HFFc6 (cell line): ENCODE results near the gene POU6F1. TPM values are rescaled to one million over a fixed set of nuclear protein-coding genes. Genes with fewer than 3 reads are reported as not detected.

Experiments
- DNase-seq: peaks from one replicate; pipeline ENCODE4 v3.0.0-alpha.2; 2018
- H3K27ac Mint-ChIP-seq: 2 replicates; pipeline ENCODE4 v1.8.0; 2020; ENCODE audit warnings: mild to moderate bottlenecking, mixed read lengths
- H3K27me3 Mint-ChIP-seq: 2 replicates; pipeline ENCODE4 v1.8.0; 2021; ENCODE audit warnings: mild to moderate bottlenecking, moderate library complexity, mixed read lengths; ENCODE audit not compliant: insufficient read depth
- H3K36me3 Mint-ChIP-seq: 2 replicates; pipeline ENCODE4 v1.8.0; 2021; ENCODE audit warnings: low read depth, mixed read lengths
- H3K4me1 Mint-ChIP-seq: 2 replicates; pipeline ENCODE4 v1.8.0; 2020; ENCODE audit warnings: low read depth, mixed read lengths
- H3K4me3 Mint-ChIP-seq: 2 replicates; pipeline ENCODE4 v1.8.0; 2020; ENCODE audit warnings: mild to moderate bottlenecking, moderate library complexity, mixed read lengths
- H3K9me3 Mint-ChIP-seq: 2 replicates; pipeline ENCODE4 v1.8.0; 2020; ENCODE audit warnings: mild to moderate bottlenecking, mixed read lengths
- CTCF ChIP-seq: fragments of 200-600 bp; sonication (generic); IDR thresholded peaks from 2 replicates; pipeline ENCODE4 v1.5.0; 2021; ENCODE audit warnings: antibody characterized with exemption, mild to moderate bottlenecking
- total RNA-seq, 6 experiments: library from RNA; stranded (reverse); fragmentation: NEBNext Ultra II Directional; extraction: Animal tissue kit (Norgen Biotek cat#: 25700); gene quantifications; 2 replicates in 1 of 6; 3 replicates in 5 of 6; pipeline ENCODE4 v1.2.3, GENCODE V29; 2021

Gene POU6F1
- total RNA-seq, 6 experiments from 2014 or later: 3.6 to 5.8 (median 4.2) TPM

- Mint-ChIP-seq H3K27ac (no peak overlapping the region), H3K36me3 (no peaks in the 10 kb centered on the region), H3K4me3 (no peak overlapping the region), H3K27me3 (no peaks in the 10 kb centered on the region), H3K9me3 (no peaks in the 10 kb centered on the region), H3K4me1 (peaks cover 10% of the 10 kb centered on the region)
- TF ChIP-seq CTCF: no peak
- no peak for DNase-seq
These were observed 64.9 kb downstream of the POU6F1 start for GRCh38 chr12:51152953-51153352.

GRCh38 chr12:51150777-51151176 is 67.1 kb downstream of the POU6F1 start:
- no peak for DNase-seq
- Mint-ChIP-seq H3K36me3 (no peaks in the 10 kb centered on the region), H3K4me3 (no peak overlapping the region), H3K9me3 (no peaks in the 10 kb centered on the region), H3K4me1 (no peaks in the 10 kb centered on the region; the same call in 1 of the 2 replicates), H3K27ac (no peak overlapping the region), H3K27me3 (no peaks in the 10 kb centered on the region)
- no peak for TF ChIP-seq CTCF

GRCh38 chr12:51147309-51147708 is 70.6 kb downstream of the POU6F1 start:
- Mint-ChIP-seq H3K9me3 (no peaks in the 10 kb centered on the region), H3K4me3 (no peak overlapping the region), H3K27me3 (no peaks in the 10 kb centered on the region), H3K27ac (no peak overlapping the region), H3K36me3 (no peaks in the 10 kb centered on the region), H3K4me1 (no peaks in the 10 kb centered on the region)
- no peak for DNase-seq
- no peak for TF ChIP-seq CTCF

- Mint-ChIP-seq H3K9me3 (no peaks in the 10 kb centered on the region), H3K4me3 (no peak overlapping the region), H3K27me3 (no peaks in the 10 kb centered on the region), H3K4me1 (no peaks in the 10 kb centered on the region), H3K36me3 (0 out of 2 replicates have a peak, but pooled peaks cover 6% of the 10 kb centered on the region), H3K27ac (no peak overlapping the region)
- DNase-seq: no peak
- no peak for TF ChIP-seq CTCF
These were observed 78.5 kb downstream of the POU6F1 start for GRCh38 chr12:51139292-51139844.

Other genes with a start within 250 kb of the POU6F1 start
- gene SLC11A2, start 191.7 kb downstream of the POU6F1 start, total RNA-seq: 10 to 100 TPM; 32.0 to 37.4 (median 34.0) TPM
- 10 to 100 TPM; 19.6 to 27.6 (median 25.2) TPM for gene LETMD1, start 169.7 kb downstream of the POU6F1 start, total RNA-seq
- 10 to 100 TPM; 21.2 to 28.6 (median 24.1) TPM for gene CSRNP2, start 134.5 kb downstream of the POU6F1 start, total RNA-seq
- gene TFCP2, start 44.9 kb downstream of the POU6F1 start, total RNA-seq: 10 to 100 TPM; 23.6 to 26.5 (median 25.8) TPM
- 100 to 1,000 TPM in 4 of 6 experiments, 10 to 100 TPM in 2; 84.7 to 137 (median 117) TPM for gene DAZAP2, start 20.8 kb upstream of the POU6F1 start, total RNA-seq
- 10 to 100 TPM; 30.0 to 43.5 (median 32.5) TPM for gene SMAGP, start 52.4 kb upstream of the POU6F1 start, total RNA-seq
- gene BIN2, start 106.1 kb upstream of the POU6F1 start, total RNA-seq: not detected
- not detected for gene CELA1, start 128.6 kb upstream of the POU6F1 start, total RNA-seq
- 10 to 100 TPM; 68.2 to 93.9 (median 71.7) TPM for gene GALNT6, start 173.3 kb upstream of the POU6F1 start, total RNA-seq
- gene SLC4A8, start 206.8 kb upstream of the POU6F1 start, total RNA-seq: 10 to 100 TPM; 10.2 to 21.9 (median 14.4) TPM